HEK293 (cell line): Measurements from ENCODE around the gene STRBP.

ENCODE experiments used
- CTCF ChIA-PET: fragments of 350-600 bp; formaldehyde crosslinking; extraction: SDS; loops from one replicate; lab custom pipeline; 2021; ENCODE audit warnings: antibody characterized with exemption; lab: Yijun Ruan, JAX
- POLR2A ChIA-PET: fragments of 300-600 bp; formaldehyde crosslinking; extraction: SDS; loops from one replicate; lab custom pipeline; 2020; ENCODE audit warnings: antibody characterized with exemption, inconsistent platforms; lab: Yijun Ruan, JAX
- H3K27ac ChIP-seq: fragments of 200-500 bp; sonication (Bioruptor generic); 2 replicates; pipeline ENCODE4 v1.5.1; 2014; ENCODE audit warnings: low read depth, low read length, control low read depth, inconsistent platforms; ENCODE audit errors: extremely low read depth
- H3K36me3 ChIP-seq, 2 experiments: fragments of 200-500 bp in 1 of 2; sonication (Bioruptor generic) in 1 of 2; 1 replicate in 1 of 2; 2 replicates in 1 of 2; pipeline ENCODE4 v1.5.1; 2014 to 2017; ENCODE audit warnings: inconsistent platforms in 2 of 2, low read length in 2 of 2; ENCODE audit not compliant: control insufficient read depth in 2 of 2, insufficient read depth in 1 of 2
- H3K4me1 ChIP-seq: fragments of 200-500 bp; sonication (Bioruptor generic); 2 replicates; pipeline ENCODE4 v1.5.1; 2014; ENCODE audit warnings: mild to moderate bottlenecking, low read length, inconsistent platforms; ENCODE audit not compliant: control insufficient read depth, insufficient read depth
- H3K4me3 ChIP-seq: 2 replicates; pipeline ENCODE4 v1.5.1; 2011; ENCODE audit warnings: low read depth, mild to moderate bottlenecking, control low read depth, low read length, moderate library complexity
- H3K9me3 ChIP-seq: fragments of 200-500 bp; sonication (Bioruptor generic); 2 replicates; pipeline ENCODE4 v1.5.1; 2014; ENCODE audit warnings: low read depth, low read length, inconsistent platforms; ENCODE audit not compliant: control insufficient read depth, insufficient read depth
- KLF10 ChIP-seq: fragments of 450-650 bp; IDR thresholded peaks from 2 replicates; pipeline ENCODE4 v1.5.1; 2018; ENCODE audit warnings: missing biosample characterization, mild to moderate bottlenecking, missing genetic modification characterization
- KLF16 ChIP-seq: fragments of 450-650 bp; formaldehyde crosslinking; IDR thresholded peaks from 2 replicates; pipeline ENCODE4 v1.5.1; 2017; ENCODE audit warnings: missing biosample characterization, missing genetic modification characterization
- SETDB1 ChIP-seq: IDR thresholded peaks from one replicate; pipeline ENCODE4 v1.6.1; 2017; ENCODE audit warnings: mild to moderate bottlenecking, low read length, moderate library complexity, mixed read lengths; ENCODE audit not compliant: insufficient read length
- ZBTB21 ChIP-seq: fragments of 450-650 bp; formaldehyde crosslinking; IDR thresholded peaks from 2 replicates; pipeline ENCODE4 v1.5.1; 2017; ENCODE audit warnings: missing biosample characterization, missing genetic modification characterization
- ZNF132 ChIP-seq: fragments of 450-650 bp; formaldehyde crosslinking; IDR thresholded peaks from 2 replicates; pipeline ENCODE4 v1.5.1; 2017; ENCODE audit warnings: missing biosample characterization, missing genetic modification characterization, borderline replicate concordance
- ZNF133 ChIP-seq: fragments of 450-650 bp; formaldehyde crosslinking; IDR thresholded peaks from 2 replicates; pipeline ENCODE4 v1.5.1; 2016; ENCODE audit warnings: missing biosample characterization, missing genetic modification characterization
- ZNF202 ChIP-seq: fragments of 450-650 bp; formaldehyde crosslinking; IDR thresholded peaks from 2 replicates; pipeline ENCODE4 v1.5.1; 2016; ENCODE audit warnings: missing biosample characterization, missing genetic modification characterization, borderline replicate concordance
- ZNF214 ChIP-seq: fragments of 450-650 bp; formaldehyde crosslinking; IDR thresholded peaks from 2 replicates; pipeline ENCODE4 v1.5.1; 2017; ENCODE audit warnings: missing biosample characterization, mild to moderate bottlenecking, missing genetic modification characterization, borderline replicate concordance
- ZNF311 ChIP-seq: fragments of 450-650 bp; formaldehyde crosslinking; IDR thresholded peaks from 2 replicates; pipeline ENCODE4 v1.5.1; 2017; ENCODE audit warnings: missing biosample characterization, missing genetic modification characterization, borderline replicate concordance
- ZNF354C ChIP-seq: fragments of 450-650 bp; formaldehyde crosslinking; IDR thresholded peaks from 2 replicates; pipeline ENCODE4 v1.5.1; 2016; ENCODE audit warnings: missing biosample characterization, missing genetic modification characterization, low read depth, borderline replicate concordance
- ZNF558 ChIP-seq: fragments of 450-650 bp; formaldehyde crosslinking; IDR thresholded peaks from 2 replicates; pipeline ENCODE4 v1.5.1; 2016; ENCODE audit warnings: missing biosample characterization, missing genetic modification characterization
- ZNF658 ChIP-seq: fragments of 450-650 bp; formaldehyde crosslinking; IDR thresholded peaks from 2 replicates; pipeline ENCODE4; 2016; ENCODE audit warnings: missing biosample characterization, missing genetic modification characterization
- ZNF701 ChIP-seq: fragments of 450-650 bp; formaldehyde crosslinking; IDR thresholded peaks from 2 replicates; pipeline ENCODE4 v1.5.1; 2016; ENCODE audit warnings: missing biosample characterization, missing genetic modification characterization
- ZNF747 ChIP-seq: fragments of 450-650 bp; formaldehyde crosslinking; IDR thresholded peaks from 2 replicates; pipeline ENCODE4 v1.5.1; 2016; ENCODE audit warnings: missing biosample characterization, missing genetic modification characterization
- ZNF777 ChIP-seq: fragments of 450-650 bp; formaldehyde crosslinking; IDR thresholded peaks from 2 replicates; pipeline ENCODE4 v1.5.1; 2017; ENCODE audit warnings: missing biosample characterization, missing genetic modification characterization, borderline replicate concordance
- ZSCAN30 ChIP-seq: fragments of 450-650 bp; IDR thresholded peaks from 2 replicates; pipeline ENCODE4 v1.5.1; 2018; ENCODE audit warnings: missing biosample characterization, mild to moderate bottlenecking, missing genetic modification characterization, moderate library complexity
- ZSCAN4 ChIP-seq: fragments of 450-650 bp; formaldehyde crosslinking; IDR thresholded peaks from 2 replicates; pipeline ENCODE4 v1.5.1; 2017; ENCODE audit warnings: missing biosample characterization, missing genetic modification characterization
- TF ChIP-seq, protein P1 (sequence below): fragments of 450-650 bp; formaldehyde crosslinking; IDR thresholded peaks from 2 replicates; pipeline ENCODE4 v1.5.1; 2016; ENCODE audit warnings: missing biosample characterization, missing genetic modification characterization, borderline replicate concordance

The STRBP gene

GRCh38 chr9:123311250-123311752, 42.9 kb upstream of the STRBP start:
- TF ChIP-seq ZNF777 (tag by site-specific recombination) (no peak), ZSCAN4 (tag by site-specific recombination) (no peak)
- TF ChIP-seq, protein P1, sequence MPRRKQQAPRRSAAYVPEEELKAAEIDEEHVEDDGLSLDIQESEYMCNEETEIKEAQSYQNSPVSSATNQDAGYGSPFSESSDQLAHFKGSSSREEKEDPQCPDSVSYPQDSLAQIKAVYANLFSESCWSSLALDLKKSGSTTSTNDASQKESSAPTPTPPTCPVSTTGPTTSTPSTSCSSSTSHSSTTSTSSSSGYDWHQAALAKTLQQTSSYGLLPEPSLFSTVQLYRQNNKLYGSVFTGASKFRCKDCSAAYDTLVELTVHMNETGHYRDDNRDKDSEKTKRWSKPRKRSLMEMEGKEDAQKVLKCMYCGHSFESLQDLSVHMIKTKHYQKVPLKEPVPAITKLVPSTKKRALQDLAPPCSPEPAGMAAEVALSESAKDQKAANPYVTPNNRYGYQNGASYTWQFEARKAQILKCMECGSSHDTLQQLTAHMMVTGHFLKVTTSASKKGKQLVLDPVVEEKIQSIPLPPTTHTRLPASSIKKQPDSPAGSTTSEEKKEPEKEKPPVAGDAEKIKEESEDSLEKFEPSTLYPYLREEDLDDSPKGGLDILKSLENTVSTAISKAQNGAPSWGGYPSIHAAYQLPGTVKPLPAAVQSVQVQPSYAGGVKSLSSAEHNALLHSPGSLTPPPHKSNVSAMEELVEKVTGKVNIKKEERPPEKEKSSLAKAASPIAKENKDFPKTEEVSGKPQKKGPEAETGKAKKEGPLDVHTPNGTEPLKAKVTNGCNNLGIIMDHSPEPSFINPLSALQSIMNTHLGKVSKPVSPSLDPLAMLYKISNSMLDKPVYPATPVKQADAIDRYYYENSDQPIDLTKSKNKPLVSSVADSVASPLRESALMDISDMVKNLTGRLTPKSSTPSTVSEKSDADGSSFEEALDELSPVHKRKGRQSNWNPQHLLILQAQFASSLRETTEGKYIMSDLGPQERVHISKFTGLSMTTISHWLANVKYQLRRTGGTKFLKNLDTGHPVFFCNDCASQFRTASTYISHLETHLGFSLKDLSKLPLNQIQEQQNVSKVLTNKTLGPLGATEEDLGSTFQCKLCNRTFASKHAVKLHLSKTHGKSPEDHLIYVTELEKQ (tag by site-specific recombination) = no peak
- H3K4me3 ChIP-seq = no peak overlapping the region
- H3K4me1 ChIP-seq = no peaks in the 10 kb centered on the region
- CTCF ChIA-PET = interaction anchor here (0.6 kb wide), 1 partner anchor 207 kb away, joined by 4 read pairs; no protein-coding TSS in a partner anchor
- H3K27ac ChIP-seq = no peak overlapping the region
- POLR2A ChIA-PET = no interaction called here
- no peaks in the 10 kb centered on the region for H3K36me3 ChIP-seq
- H3K9me3 ChIP-seq = no peaks in the 10 kb centered on the region

DNA sequence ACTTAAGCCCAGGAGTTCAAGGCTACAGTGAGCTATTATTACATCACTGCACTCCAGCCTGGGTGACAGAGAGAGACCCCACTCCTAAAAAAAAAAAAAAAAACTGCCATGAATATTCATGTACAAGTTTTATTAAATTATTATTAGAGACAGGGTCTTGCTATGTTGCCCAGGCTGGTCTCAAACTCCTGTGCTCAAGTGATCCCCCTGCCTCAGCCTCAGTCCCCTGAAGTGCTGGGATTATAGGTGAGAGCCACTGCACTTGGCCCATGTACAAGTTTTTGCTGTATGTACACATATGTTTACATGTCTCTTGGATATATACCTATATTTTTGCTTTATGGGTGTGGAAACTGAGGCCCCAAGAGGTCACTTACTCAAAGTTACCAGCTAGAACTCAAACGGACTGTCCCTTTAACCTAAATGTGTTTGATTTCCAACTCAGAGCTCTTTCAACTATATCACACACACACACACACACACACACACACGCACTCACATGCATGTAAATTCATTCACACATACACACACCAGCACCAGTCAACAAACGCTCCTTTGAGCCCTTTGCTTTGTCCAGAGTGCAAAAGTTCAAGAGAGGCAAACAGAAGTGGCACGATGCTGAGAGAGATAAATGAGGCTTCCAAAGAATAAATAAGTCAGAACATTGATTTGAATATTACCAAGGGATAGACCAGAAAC, 42.3 kb upstream of the STRBP start:
- Histone ChIP-seq H3K36me3 (no peaks in the 10 kb centered on the region), H3K4me3 (no peak overlapping the region), H3K4me1 (no peaks in the 10 kb centered on the region), H3K27ac (no peak overlapping the region), H3K9me3 (no peaks in the 10 kb centered on the region)
- ChIA-PET CTCF (interaction anchor here (0.7 kb wide), 1 partner anchor 671 kb away, joined by 5 read pairs; no protein-coding TSS in a partner anchor), POLR2A (interaction anchor here (0.6 to 0.7 kb wide), 2 partner anchors 102 to 316 kb away, joined by 3 to 4 read pairs; no protein-coding TSS in a partner anchor)
- TF ChIP-seq ZNF202 (tag by site-specific recombination) = no peak
- TF ChIP-seq ZNF133 (tag by site-specific recombination) = no peak
- TF ChIP-seq ZNF132 (tag by site-specific recombination) = no peak
- no peak for TF ChIP-seq ZBTB21 (tag by site-specific recombination)
- no peak for TF ChIP-seq ZNF214 (tag by site-specific recombination)
- no peak for TF ChIP-seq ZNF354C (tag by site-specific recombination)
- TF ChIP-seq SETDB1 = no peak
- no peak for TF ChIP-seq ZNF747 (tag by site-specific recombination)
- no peak for TF ChIP-seq KLF10 (tag by site-specific recombination)
- no peak for TF ChIP-seq ZNF658 (tag by site-specific recombination)
- TF ChIP-seq ZSCAN30 (tag by site-specific recombination) = no peak

GRCh38 chr9:123309611-123310010, 41.2 kb upstream of the STRBP start:
- Histone ChIP-seq H3K27ac (no peak overlapping the region), H3K36me3 (no peaks in the 10 kb centered on the region), H3K9me3 (no peaks in the 10 kb centered on the region), H3K4me1 (no peaks in the 10 kb centered on the region), H3K4me3 (no peak overlapping the region)
- TF ChIP-seq ZNF311 (tag by site-specific recombination) (no peak), ZNF132 (tag by site-specific recombination) (no peak), KLF16 (tag by site-specific recombination) (no peak), ZNF701 (tag by site-specific recombination) (no peak), ZNF558 (no peak)
- ChIA-PET CTCF (no interaction called here), POLR2A (no interaction called here)
